GM18519 (cell line): ENCODE data around the gene TMEM203.

Experiments
- ATAC-seq: cut with Tn5 transposase; IDR thresholded peaks from one replicate; pipeline ENCODE4 v1.9.1; 2021; ENCODE audit warnings: mild to moderate bottlenecking, moderate library complexity; ENCODE audit not compliant: unreplicated experiment, low FRiP score

The TMEM203 gene

GRCh38 chr9:137157618-137158415, 47.6 kb downstream of the TMEM203 start:
- ATAC-seq: no peak

- no peak for ATAC-seq
These were observed 48.7 kb downstream of the TMEM203 start for GRCh38 chr9:137156567-137157375.
